Upper lobe of left lung (tissue), 6 donors: Measurements from ENCODE around the gene ORM1. TPM values are rescaled to one million over a fixed set of nuclear protein-coding genes. Genes with fewer than 3 reads are reported as not detected.

ENCODE experiments used
- ATAC-seq, 2 donors: fragments of 200-7000 bp; cut with Tn5 transposase; one replicate each; pipeline ENCODE4 v1.9.1; 2022; ENCODE audit warnings: mild to moderate bottlenecking in 2 of 2, moderate library complexity in 2 of 2; ENCODE audit not compliant: low FRiP score in 2 of 2
- DNase-seq, 2 donors: peaks; one replicate each; pipeline ENCODE4 v3.0.0-alpha.2; 2019 to 2020
- H3K27ac ChIP-seq, 4 donors: fragments of 200-600 bp; sonication (generic); one replicate each; pipeline ENCODE4 v1.5.1; 2016 to 2019
- H3K27me3 ChIP-seq, 4 donors: fragments of 200-600 bp; sonication (generic); one replicate each; pipeline ENCODE4 v1.5.1; 2017 to 2019
- H3K36me3 ChIP-seq, 4 donors: fragments of 200-600 bp; sonication (generic); one replicate each; pipeline ENCODE4 v1.5.1; 2016 to 2019
- H3K4me1 ChIP-seq, 4 donors: fragments of 200-600 bp; sonication (generic); one replicate each; pipeline ENCODE4 v1.5.1; 2018 to 2019
- H3K4me3 ChIP-seq, 4 donors: fragments of 200-600 bp; sonication (generic); one replicate each; pipeline ENCODE4 v1.5.1; 2017 to 2019; ENCODE audit warnings: mild to moderate bottlenecking in 2 of 4, moderate library complexity in 1 of 4
- H3K9me3 ChIP-seq, 4 donors: fragments of 200-600 bp; sonication (generic); one replicate each; pipeline ENCODE4 v1.5.1; 2018 to 2019
- EP300 ChIP-seq, 4 donors: sonication (generic); formaldehyde crosslinking; IDR thresholded peaks; one replicate each; pipeline ENCODE4 v1.5.1; 2017; ENCODE audit warnings: antibody characterized with exemption in 4 of 4, control low read depth in 2 of 4
- POLR2A ChIP-seq, 4 donors: fragments of 450-650 bp; IDR thresholded peaks; one replicate each; pipeline ENCODE4 v1.5.1; 2016 to 2017; ENCODE audit warnings: antibody characterized with exemption in 4 of 4, mild to moderate bottlenecking in 2 of 4
- POLR2AphosphoS5 ChIP-seq, 2 donors: sonication (generic); formaldehyde crosslinking; IDR thresholded peaks; one replicate each; pipeline ENCODE4 v1.5.1; 2017; ENCODE audit warnings: antibody characterized with exemption in 2 of 2
- WGBS, 2 donors: methylation state at CpG; one replicate each; pipeline ENCODE4 v1.1.5; 2017 to 2018; 5-methylcytosine and 5-hydroxymethylcytosine counted together
- total RNA-seq, 6 donors: library from RNA; depleted of rRNA in 4 of 6; stranded (reverse); fragments of >200 nt in 4 of 6; gene quantifications; one replicate each; pipeline versions ENCODE4 v1.1.0 to v1.2.1, GENCODE V29; 2016 to 2021
- donor health status: DM: no; HTN: no; CAD: no; lungs with moderate emphysema.
- donor health status: DM: no; HTN: yes; CAD: no; lungs with severe emphysema.

The ORM1 gene
- total RNA-seq, 6 donors from 2014 or later: 1.8 to 17.9 (median 12.0) TPM; not detected in 1

DNA sequence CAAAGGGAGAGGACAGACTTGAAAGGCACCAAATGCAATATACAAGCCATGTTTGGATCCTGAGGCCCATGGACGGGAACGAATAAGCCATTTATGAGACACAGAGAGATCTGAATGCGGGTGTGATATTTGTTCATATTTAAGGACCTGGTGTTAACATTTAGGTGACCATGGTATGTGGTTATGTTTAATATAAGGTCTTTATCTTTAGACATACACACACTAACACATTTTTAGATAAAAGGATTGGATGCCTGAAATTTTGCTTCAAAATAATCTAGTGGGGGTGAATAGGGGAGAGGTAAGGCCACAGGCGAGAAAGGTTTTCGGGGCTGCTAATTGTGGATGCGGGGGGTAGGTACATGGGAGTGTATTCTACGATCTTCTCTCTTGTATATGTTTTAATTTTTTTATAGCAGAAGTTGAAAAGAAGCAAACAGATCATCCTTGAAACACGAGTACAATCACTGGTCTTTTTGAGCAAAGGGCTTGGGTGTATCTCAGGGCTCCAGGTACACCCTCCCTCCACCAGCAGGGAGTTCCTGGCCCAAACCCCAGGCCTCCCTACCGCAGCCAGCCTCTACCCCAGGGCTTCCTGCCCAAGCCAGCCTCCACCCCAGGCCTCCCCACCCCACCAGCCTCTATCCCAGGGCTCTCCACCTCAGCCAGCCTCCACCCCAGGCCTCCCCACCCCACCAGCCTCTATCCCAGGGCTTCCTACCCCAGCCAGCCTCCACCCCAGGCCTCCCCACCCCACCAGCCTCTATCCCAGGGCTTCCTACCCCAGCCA, 52.7 kb downstream of the ORM1 start:
- DNase-seq: no peak
- Histone ChIP-seq H3K27me3 (no peaks in the 10 kb centered on the region), H3K36me3 (peaks cover 17 to 77% (median 36%) of the 10 kb centered on the region in 4 donors), H3K4me1 (peaks cover 26 to 54% (median 44%) of the 10 kb centered on the region in 4 donors), H3K4me3 (no peak overlapping the region), H3K9me3 (no peaks in the 10 kb centered on the region), H3K27ac (peak overlapping the region in 2 of 4 donors; percentile 46 to 88)
- TF ChIP-seq POLR2A (IDR thresholded peaks at IDR 0.05) (no peak), EP300 (IDR thresholded peaks at IDR 0.05) (no peak), POLR2AphosphoS5 (IDR thresholded peaks at IDR 0.05) (no peak)
- no peak for ATAC-seq
- WGBS, 2 donors: 83 to 88% methylated on average over 9 of the region's 9 CpGs

Other genes starting within 250 kb of the ORM1 start
- gene AMBP, start 244.8 kb upstream of the ORM1 start, total RNA-seq: 1 to 10 TPM in 2 of 6 donors, under 1 TPM in 1, not detected in 3; 0.46 to 4.0 (median 3.1) TPM
- gene KIF12, start 223.8 kb upstream of the ORM1 start, total RNA-seq: 10 to 100 TPM in 1 of 6 donors, 1 to 10 TPM in 5; 2.3 to 16.8 (median 4.4) TPM
- 10 to 100 TPM in 3 of 6 donors, 1 to 10 TPM in 3; 4.0 to 55.5 (median 9.2) TPM for gene COL27A1, start 167.6 kb upstream of the ORM1 start, total RNA-seq
- 1 to 10 TPM in 4 of 6 donors, not detected in 2; 2.2 to 5.5 (median 4.0) TPM for gene ORM2, start 6.8 kb downstream of the ORM1 start, total RNA-seq
- gene AKNA, start 64.9 kb downstream of the ORM1 start, total RNA-seq: 100 to 1,000 TPM in 1 of 6 donors, 10 to 100 TPM in 5; 38.3 to 152 (median 61.5) TPM
- gene WHRN, start 182.4 kb downstream of the ORM1 start, total RNA-seq: 10 to 100 TPM in 2 of 6 donors, 1 to 10 TPM in 4; 2.5 to 17.8 (median 5.6) TPM